HepG2 (cell line): ENCODE data around the gene NEAT1. TPM values are rescaled to one million over a fixed set of nuclear protein-coding genes. Genes with fewer than 3 reads are reported as not detected.

ENCODE experiments used
- BRF2 ChIP-seq: sonication (generic); formaldehyde crosslinking; IDR thresholded peaks from 2 replicates; pipeline ENCODE4 v1.8.1; 2022; ENCODE audit warnings: mild to moderate bottlenecking, missing genetic modification reagents
- HOXA3 ChIP-seq: sonication (generic); formaldehyde crosslinking; IDR thresholded peaks from 2 replicates; pipeline ENCODE4 v1.5.0; 2020; ENCODE audit warnings: missing genetic modification reagents
- NFKBIZ ChIP-seq: IDR thresholded peaks from 2 replicates; pipeline ENCODE4 v1.6.1; 2018; ENCODE audit warnings: missing genetic modification reagents, missing compliant biosample characterization
- PAXIP1 ChIP-seq: sonication (generic); formaldehyde crosslinking; conservative IDR thresholded peaks from 2 replicates; pipeline ENCODE4 v1.4.0; 2020; ENCODE audit warnings: mild to moderate bottlenecking, missing genetic modification reagents, moderate library complexity
- RBAK ChIP-seq: sonication (generic); formaldehyde crosslinking; IDR thresholded peaks from 2 replicates; pipeline ENCODE4 v1.5.1; 2020; ENCODE audit warnings: mild to moderate bottlenecking, missing genetic modification reagents
- RERE ChIP-seq: IDR thresholded peaks from 2 replicates; pipeline ENCODE4 v1.6.1; 2016; ENCODE audit warnings: low read depth, missing genetic modification reagents, missing compliant biosample characterization
- RFX3 ChIP-seq: IDR thresholded peaks from 2 replicates; pipeline ENCODE4 v1.6.1; 2016; ENCODE audit warnings: missing biosample characterization, missing genetic modification reagents
- TEAD3 ChIP-seq: optimal IDR thresholded peaks from 2 replicates; pipeline ENCODE3; 2016; ENCODE audit warnings: borderline replicate concordance
- ZFP36L2 ChIP-seq: sonication (generic); formaldehyde crosslinking; IDR thresholded peaks from 2 replicates; pipeline ENCODE4 v1.4.0; 2020; ENCODE audit warnings: missing genetic modification reagents
- ZNF251 ChIP-seq: sonication (generic); formaldehyde crosslinking; IDR thresholded peaks from 2 replicates; pipeline ENCODE4 v1.9.0; 2021; ENCODE audit warnings: mild to moderate bottlenecking, missing genetic modification reagents
- ZNF503 ChIP-seq: sonication (generic); formaldehyde crosslinking; IDR thresholded peaks from 2 replicates; pipeline ENCODE4 v1.4.0; 2020; ENCODE audit warnings: missing genetic modification reagents
- ZNF598 ChIP-seq: sonication (generic); formaldehyde crosslinking; IDR thresholded peaks from 2 replicates; pipeline ENCODE4 v1.5.1; 2020; ENCODE audit warnings: mild to moderate bottlenecking, missing genetic modification reagents, borderline replicate concordance
- ZZZ3 ChIP-seq: sonication (generic); formaldehyde crosslinking; IDR thresholded peaks from 2 replicates; pipeline ENCODE4 v1.4.0; 2020; ENCODE audit warnings: missing genetic modification reagents, mild to moderate bottlenecking, borderline replicate concordance
- polyA plus RNA-seq, 8 experiments: library from polyadenylated mRNA; depleted of rRNA in 3 of 8; stranded (reverse) in 7 of 8; unstranded in 1 of 8; fragments of >200 nt; fragmentation: Illumina TruSeq in 4 of 8; extraction: Trizol in 4 of 8; gene quantifications; 2 replicates each; pipeline versions ENCODE4 v1.2.1 to v1.2.3, GENCODE V29; 2011 to 2016; ENCODE audit warnings: low read depth in 4 of 8, missing spikeins in 1 of 8, mixed read lengths in 1 of 8; ENCODE audit not compliant: insufficient read depth in 1 of 8
- total RNA-seq, 5 experiments: library from RNA; depleted of rRNA; stranded (reverse); fragments of >200 nt; fragmentation: Illumina TruSeq; extraction: Trizol; gene quantifications; 2 replicates each; pipeline ENCODE4 v1.2.3, GENCODE V29; 2016; ENCODE audit warnings: low read depth in 1 of 5

NEAT1 gene
- total and polyA plus RNA-seq, 2 of the 13 experiments (the other 11 are each of a cell fraction or from before 2014, with no cell fraction given) = 20.5 to 41.2 TPM

- no peak for TF ChIP-seq RERE (CRISPR knock-in tag)
- TF ChIP-seq ZNF503 (CRISPR knock-in tag) = no peak
- TF ChIP-seq RFX3 (CRISPR knock-in tag) = no peak
- TF ChIP-seq NFKBIZ = no peak
- peak; percentile 5 for TF ChIP-seq TEAD3 (CRISPR knock-in tag)
- TF ChIP-seq ZNF251 (CRISPR knock-in tag) = no peak
- TF ChIP-seq ZFP36L2 (CRISPR knock-in tag) = no peak
- peak; percentile 53 for TF ChIP-seq PAXIP1 (CRISPR knock-in tag)
- TF ChIP-seq BRF2 (CRISPR knock-in tag) = no peak
- no peak for TF ChIP-seq RBAK
- TF ChIP-seq ZNF598 (CRISPR knock-in tag) = no peak
- no peak; the same call in 1 of the 2 replicates for TF ChIP-seq HOXA3 (CRISPR knock-in tag)
- no peak for TF ChIP-seq ZZZ3 (CRISPR knock-in tag)
Measured at GRCh38 chr11:65454696-65455456, 32.3 kb downstream of the NEAT1 start (continued).
